T-helper 1 cell treated with Interleukin-12 subunit alpha and Interleukin-12 subunit beta and Interleukin-4 antibody, amounts not matched to agents 30 μg/mL and 1 μg/mL, for 36 hours (primary cell): ENCODE data around the gene BAHCC1.
"Not testable (repeated sequence)": the region's sequence is repeated elsewhere in the genome, so short reads cannot be mapped to it uniquely, and the experiment has no call there.

Source experiments
- H3K27ac Mint-ChIP-seq: one replicate; pipeline ENCODE4 v1.8.0; 2021; ENCODE audit warnings: mild to moderate bottlenecking, mixed read lengths
- H3K27me3 Mint-ChIP-seq: one replicate; pipeline ENCODE4 v1.8.0; 2021; ENCODE audit warnings: low read depth, mixed read lengths
- H3K36me3 Mint-ChIP-seq: one replicate; pipeline ENCODE4 v1.8.0; 2021; ENCODE audit warnings: low read depth, mixed read lengths
- H3K4me1 Mint-ChIP-seq: one replicate; pipeline ENCODE4 v1.8.0; 2021; ENCODE audit warnings: low read depth, mixed read lengths
- H3K4me3 Mint-ChIP-seq: one replicate; pipeline ENCODE4 v1.8.0; 2021; ENCODE audit warnings: mild to moderate bottlenecking, moderate library complexity, mixed read lengths
- H3K9me3 Mint-ChIP-seq: one replicate; pipeline ENCODE4 v1.8.0; 2021; ENCODE audit warnings: mixed read lengths

BAHCC1 gene

GRCh38 chr17:81417879-81418709 lies 22.8 kb downstream of the BAHCC1 start:
- Mint-ChIP-seq H3K4me3 (no peak overlapping the region), H3K9me3 (no peaks in the 10 kb centered on the region), H3K27ac (no peak overlapping the region)

GRCh38 chr17:81418710-81419318 lies 23.6 kb downstream of the BAHCC1 start:
- Mint-ChIP-seq H3K9me3 (no peaks in the 10 kb centered on the region), H3K4me1 (no peaks in the 10 kb centered on the region), H3K27me3 (no peaks in the 10 kb centered on the region), H3K27ac (no peak overlapping the region), H3K36me3 (no peaks in the 10 kb centered on the region), H3K4me3 (no peak overlapping the region)

More at GRCh38 chr17:81417879-81418709, 22.8 kb downstream of the BAHCC1 start:
- H3K36me3 Mint-ChIP-seq: no peaks in the 10 kb centered on the region
- H3K4me1 Mint-ChIP-seq: no peaks in the 10 kb centered on the region
- H3K27me3 Mint-ChIP-seq: no peaks in the 10 kb centered on the region

GRCh38 chr17:81419319-81419885 lies 24.1 kb downstream of the BAHCC1 start:
- Mint-ChIP-seq H3K27me3 (no peaks in the 10 kb centered on the region), H3K36me3 (no peaks in the 10 kb centered on the region), H3K9me3 (no peaks in the 10 kb centered on the region), H3K4me1 (no peaks in the 10 kb centered on the region), H3K27ac (no peak overlapping the region), H3K4me3 (no peak overlapping the region)

GRCh38 chr17:81419886-81420768 lies 24.9 kb downstream of the BAHCC1 start:
- no peaks in the 10 kb centered on the region for H3K4me1 Mint-ChIP-seq
- no peaks in the 10 kb centered on the region for H3K9me3 Mint-ChIP-seq
- H3K36me3 Mint-ChIP-seq: no peaks in the 10 kb centered on the region
- H3K4me3 Mint-ChIP-seq: no peak overlapping the region
- H3K27ac Mint-ChIP-seq: no peak overlapping the region
- no peaks in the 10 kb centered on the region for H3K27me3 Mint-ChIP-seq

- no peak overlapping the region for H3K27ac Mint-ChIP-seq
- H3K36me3 Mint-ChIP-seq: no peaks in the 10 kb centered on the region
- H3K4me3 Mint-ChIP-seq: no peak overlapping the region
- H3K27me3 Mint-ChIP-seq: no peaks in the 10 kb centered on the region
- H3K4me1 Mint-ChIP-seq: no peaks in the 10 kb centered on the region
- no peaks in the 10 kb centered on the region for H3K9me3 Mint-ChIP-seq
Measured at GRCh38 chr17:81420769-81421462, 25.7 kb downstream of the BAHCC1 start.

GRCh38 chr17:81422776-81423697 lies 27.8 kb downstream of the BAHCC1 start:
- Mint-ChIP-seq H3K27me3 (peaks cover 6% of the 10 kb centered on the region), H3K4me3 (no peak overlapping the region), H3K27ac (no peak overlapping the region), H3K36me3 (no peaks in the 10 kb centered on the region), H3K4me1 (no peaks in the 10 kb centered on the region), H3K9me3 (no peaks in the 10 kb centered on the region)

- Mint-ChIP-seq H3K36me3 (no peaks in the 10 kb centered on the region), H3K9me3 (no peaks in the 10 kb centered on the region), H3K4me3 (no peak overlapping the region), H3K27me3 (peaks cover 7% of the 10 kb centered on the region), H3K27ac (no peak overlapping the region), H3K4me1 (no peaks in the 10 kb centered on the region)
Measured at GRCh38 chr17:81423698-81424071, 28.4 kb downstream of the BAHCC1 start.

GRCh38 chr17:81424151-81425017 lies 29.1 kb downstream of the BAHCC1 start:
- Mint-ChIP-seq H3K27me3 (peaks cover 10% of the 10 kb centered on the region), H3K36me3 (no peaks in the 10 kb centered on the region), H3K27ac (no peak overlapping the region), H3K4me3 (no peak overlapping the region), H3K4me1 (no peaks in the 10 kb centered on the region), H3K9me3 (no peaks in the 10 kb centered on the region)

GRCh38 chr17:81425041-81425440 lies 29.8 kb downstream of the BAHCC1 start:
- not testable (repeated sequence) for H3K4me1 Mint-ChIP-seq, H3K27ac Mint-ChIP-seq, H3K36me3 Mint-ChIP-seq, H3K27me3 Mint-ChIP-seq, H3K4me3 Mint-ChIP-seq, H3K9me3 Mint-ChIP-seq

GRCh38 chr17:81425716-81426392 lies 30.6 kb downstream of the BAHCC1 start:
- H3K36me3 Mint-ChIP-seq, H3K4me1 Mint-ChIP-seq: not testable (repeated sequence)

GRCh38 chr17:81426393-81427172 lies 31.3 kb downstream of the BAHCC1 start:
- H3K27me3 Mint-ChIP-seq: peaks cover 13% of the 10 kb centered on the region
- H3K9me3 Mint-ChIP-seq: no peaks in the 10 kb centered on the region
- no peak overlapping the region for H3K4me3 Mint-ChIP-seq
- H3K36me3 Mint-ChIP-seq: no peaks in the 10 kb centered on the region
- H3K27ac Mint-ChIP-seq: no peak overlapping the region
- no peaks in the 10 kb centered on the region for H3K4me1 Mint-ChIP-seq

More at GRCh38 chr17:81425716-81426392, 30.6 kb downstream of the BAHCC1 start:
- H3K9me3 Mint-ChIP-seq, H3K4me3 Mint-ChIP-seq, H3K27ac Mint-ChIP-seq: not testable (repeated sequence)
- peaks cover 13% of the 10 kb centered on the region for H3K27me3 Mint-ChIP-seq
